Nephron progenitor cell (in vitro differentiated cells): ENCODE data around the gene KIRREL3.

Source experiments
- DNase-seq: peaks from one replicate; pipeline ENCODE4 v3.0.0; 2021
- H3K27ac Mint-ChIP-seq: 2 replicates; pipeline ENCODE4 v1.8.0; 2021; ENCODE audit warnings: mild to moderate bottlenecking, moderate library complexity, mixed read lengths
- H3K27me3 Mint-ChIP-seq: 2 replicates; pipeline ENCODE4 v1.8.0; 2021; ENCODE audit warnings: mild to moderate bottlenecking, low read depth, mixed read lengths; ENCODE audit not compliant: poor library complexity
- H3K36me3 Mint-ChIP-seq: 2 replicates; pipeline ENCODE4 v1.8.0; 2021; ENCODE audit warnings: low read depth, mixed read lengths
- H3K4me1 Mint-ChIP-seq: 2 replicates; pipeline ENCODE4 v1.8.0; 2021; ENCODE audit warnings: mixed read lengths
- H3K4me3 Mint-ChIP-seq: 2 replicates; pipeline ENCODE4 v1.8.0; 2021; ENCODE audit warnings: mild to moderate bottlenecking, moderate library complexity, mixed read lengths
- H3K9me3 Mint-ChIP-seq: 2 replicates; pipeline ENCODE4 v1.8.0; 2021; ENCODE audit warnings: mild to moderate bottlenecking, moderate library complexity, mixed read lengths
- TF ChIP-seq, protein P1 (sequence below): fragments of 200-600 bp; sonication (generic); IDR thresholded peaks from 2 replicates; pipeline ENCODE4 v1.5.0; 2021; ENCODE audit warnings: antibody characterized with exemption

KIRREL3 gene

GRCh38 chr11:126660761-126661425 lies 339.7 kb downstream of the KIRREL3 start:
- Mint-ChIP-seq H3K9me3 (no peaks in the 10 kb centered on the region), H3K36me3 (no peaks in the 10 kb centered on the region), H3K4me3 (no peak overlapping the region), H3K27ac (no peak overlapping the region), H3K4me1 (peaks cover 19% of the 10 kb centered on the region), H3K27me3 (peaks cover 12% of the 10 kb centered on the region)
- no peak for DNase-seq
- TF ChIP-seq, protein P1, sequence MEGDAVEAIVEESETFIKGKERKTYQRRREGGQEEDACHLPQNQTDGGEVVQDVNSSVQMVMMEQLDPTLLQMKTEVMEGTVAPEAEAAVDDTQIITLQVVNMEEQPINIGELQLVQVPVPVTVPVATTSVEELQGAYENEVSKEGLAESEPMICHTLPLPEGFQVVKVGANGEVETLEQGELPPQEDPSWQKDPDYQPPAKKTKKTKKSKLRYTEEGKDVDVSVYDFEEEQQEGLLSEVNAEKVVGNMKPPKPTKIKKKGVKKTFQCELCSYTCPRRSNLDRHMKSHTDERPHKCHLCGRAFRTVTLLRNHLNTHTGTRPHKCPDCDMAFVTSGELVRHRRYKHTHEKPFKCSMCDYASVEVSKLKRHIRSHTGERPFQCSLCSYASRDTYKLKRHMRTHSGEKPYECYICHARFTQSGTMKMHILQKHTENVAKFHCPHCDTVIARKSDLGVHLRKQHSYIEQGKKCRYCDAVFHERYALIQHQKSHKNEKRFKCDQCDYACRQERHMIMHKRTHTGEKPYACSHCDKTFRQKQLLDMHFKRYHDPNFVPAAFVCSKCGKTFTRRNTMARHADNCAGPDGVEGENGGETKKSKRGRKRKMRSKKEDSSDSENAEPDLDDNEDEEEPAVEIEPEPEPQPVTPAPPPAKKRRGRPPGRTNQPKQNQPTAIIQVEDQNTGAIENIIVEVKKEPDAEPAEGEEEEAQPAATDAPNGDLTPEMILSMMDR: no peak

DNA sequence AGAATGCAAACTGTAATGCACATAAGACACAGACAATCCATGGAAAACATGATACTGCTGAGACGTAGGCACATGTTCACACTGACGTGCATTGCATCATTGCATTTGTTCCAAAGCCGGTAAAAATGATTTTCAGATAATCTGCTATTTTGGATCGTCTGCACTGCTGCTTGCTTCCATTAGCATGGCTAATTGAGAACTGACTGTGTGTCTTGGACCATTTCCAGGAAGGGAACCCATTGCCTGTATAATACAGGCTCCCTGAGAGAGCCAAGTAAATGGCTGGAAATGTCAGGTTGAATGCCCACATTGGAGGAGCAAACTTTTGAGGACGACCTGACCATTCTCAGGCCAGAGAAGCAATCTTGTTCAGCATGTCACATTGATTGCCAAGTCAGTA lies 340.2 kb downstream of the KIRREL3 start:
- TF ChIP-seq, protein P1: no peak
- Mint-ChIP-seq H3K27ac (no peak overlapping the region), H3K9me3 (no peaks in the 10 kb centered on the region), H3K36me3 (no peaks in the 10 kb centered on the region), H3K4me3 (no peak overlapping the region), H3K4me1 (peaks cover 25% of the 10 kb centered on the region), H3K27me3 (peaks cover 12% of the 10 kb centered on the region)
- no peak for DNase-seq

GRCh38 chr11:126658306-126659056 lies 342.1 kb downstream of the KIRREL3 start:
- DNase-seq: no peak
- TF ChIP-seq, protein P1: no peak
- Mint-ChIP-seq H3K9me3 (no peaks in the 10 kb centered on the region), H3K36me3 (no peaks in the 10 kb centered on the region), H3K27ac (no peak overlapping the region), H3K4me1 (peaks cover 42% of the 10 kb centered on the region), H3K27me3 (peaks cover 9% of the 10 kb centered on the region), H3K4me3 (no peak overlapping the region)

DNA sequence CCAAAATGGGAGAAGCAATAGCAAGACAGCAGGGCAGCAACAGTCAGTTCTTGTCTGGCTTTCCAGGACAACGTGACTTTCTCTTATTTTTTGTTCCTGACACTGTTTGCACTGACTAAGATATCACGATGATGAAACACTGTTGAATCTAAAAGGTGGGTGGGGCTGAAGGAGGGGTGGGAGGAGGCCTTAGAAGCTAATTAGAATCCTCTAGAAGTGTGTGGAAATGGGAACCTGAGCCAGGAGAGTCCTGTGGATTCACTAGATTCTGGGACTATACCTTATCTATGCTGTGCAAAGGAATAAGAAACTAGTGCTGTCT lies 344.8 kb downstream of the KIRREL3 start:
- Mint-ChIP-seq H3K27ac (no peak overlapping the region), H3K36me3 (no peaks in the 10 kb centered on the region), H3K27me3 (peaks cover 3% of the 10 kb centered on the region), H3K4me3 (peak overlapping the region; percentile 37), H3K4me1 (peaks cover 38% of the 10 kb centered on the region), H3K9me3 (no peaks in the 10 kb centered on the region)
- no peak for DNase-seq
- TF ChIP-seq, protein P1: no peak

- DNase-seq: no peak
These were observed 345.4 kb downstream of the KIRREL3 start for GRCh38 chr11:126654886-126655806.

More at GRCh38 chr11:126654886-126655806, 345.4 kb downstream of the KIRREL3 start:
- H3K4me3 Mint-ChIP-seq: peak overlapping the region; percentile 37
- peaks cover 33% of the 10 kb centered on the region for H3K4me1 Mint-ChIP-seq
- H3K27me3 Mint-ChIP-seq: peaks cover 3% of the 10 kb centered on the region
- H3K27ac Mint-ChIP-seq: peak overlapping the region; percentile 36
- no peaks in the 10 kb centered on the region for H3K36me3 Mint-ChIP-seq
- TF ChIP-seq, protein P1: no peak
- no peaks in the 10 kb centered on the region for H3K9me3 Mint-ChIP-seq
